C4-2B (cell line): ENCODE results near the gene CUL7.

Experiments used
- ZFX ChIP-seq: fragments of 450-650 bp; IDR thresholded peaks from 2 replicates; pipeline ENCODE4 v1.6.1; 2017
- TF ChIP-seq, protein P1 (sequence below): fragments of 450-650 bp; conservative IDR thresholded peaks from 2 replicates; pipeline ENCODE4 v1.5.1; 2017; ENCODE audit warnings: mild to moderate bottlenecking

- TF ChIP-seq, protein P1, sequence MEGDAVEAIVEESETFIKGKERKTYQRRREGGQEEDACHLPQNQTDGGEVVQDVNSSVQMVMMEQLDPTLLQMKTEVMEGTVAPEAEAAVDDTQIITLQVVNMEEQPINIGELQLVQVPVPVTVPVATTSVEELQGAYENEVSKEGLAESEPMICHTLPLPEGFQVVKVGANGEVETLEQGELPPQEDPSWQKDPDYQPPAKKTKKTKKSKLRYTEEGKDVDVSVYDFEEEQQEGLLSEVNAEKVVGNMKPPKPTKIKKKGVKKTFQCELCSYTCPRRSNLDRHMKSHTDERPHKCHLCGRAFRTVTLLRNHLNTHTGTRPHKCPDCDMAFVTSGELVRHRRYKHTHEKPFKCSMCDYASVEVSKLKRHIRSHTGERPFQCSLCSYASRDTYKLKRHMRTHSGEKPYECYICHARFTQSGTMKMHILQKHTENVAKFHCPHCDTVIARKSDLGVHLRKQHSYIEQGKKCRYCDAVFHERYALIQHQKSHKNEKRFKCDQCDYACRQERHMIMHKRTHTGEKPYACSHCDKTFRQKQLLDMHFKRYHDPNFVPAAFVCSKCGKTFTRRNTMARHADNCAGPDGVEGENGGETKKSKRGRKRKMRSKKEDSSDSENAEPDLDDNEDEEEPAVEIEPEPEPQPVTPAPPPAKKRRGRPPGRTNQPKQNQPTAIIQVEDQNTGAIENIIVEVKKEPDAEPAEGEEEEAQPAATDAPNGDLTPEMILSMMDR, result no peak
- TF ChIP-seq ZFX, result no peak
Measured at GRCh38 chr6:43089467-43089866, 35.8 kb upstream of the CUL7 start.
